ENCODE data around the gene MYH15.
"Not testable (repeated sequence)": the region's sequence is repeated elsewhere in the genome, so short reads cannot be mapped to it uniquely, and the experiment has no call there.

The MYH15 gene

GRCh38 chr3:108380128-108380795 is 130.1 kb downstream of the MYH15 start:
- DNase-seq = no peak

DNA sequence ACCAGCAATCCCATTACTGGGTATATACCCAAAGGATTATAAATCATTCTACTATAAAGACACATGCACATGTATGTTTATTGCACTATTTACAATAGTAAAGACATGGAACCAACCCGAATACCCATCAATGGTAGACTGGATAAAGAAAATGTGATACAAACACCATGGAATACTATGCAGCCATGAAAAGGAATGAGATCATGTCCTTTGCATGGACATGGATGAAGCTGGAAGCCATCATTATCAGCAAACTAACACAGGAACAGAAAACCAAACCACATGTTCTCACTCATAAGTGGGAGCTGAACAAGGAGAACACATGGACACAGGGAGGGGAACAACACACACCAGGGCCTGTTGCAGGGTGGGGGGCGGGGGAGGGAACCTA is 131.4 kb downstream of the MYH15 start:
- DNase-seq = not testable (repeated sequence)

DNA sequence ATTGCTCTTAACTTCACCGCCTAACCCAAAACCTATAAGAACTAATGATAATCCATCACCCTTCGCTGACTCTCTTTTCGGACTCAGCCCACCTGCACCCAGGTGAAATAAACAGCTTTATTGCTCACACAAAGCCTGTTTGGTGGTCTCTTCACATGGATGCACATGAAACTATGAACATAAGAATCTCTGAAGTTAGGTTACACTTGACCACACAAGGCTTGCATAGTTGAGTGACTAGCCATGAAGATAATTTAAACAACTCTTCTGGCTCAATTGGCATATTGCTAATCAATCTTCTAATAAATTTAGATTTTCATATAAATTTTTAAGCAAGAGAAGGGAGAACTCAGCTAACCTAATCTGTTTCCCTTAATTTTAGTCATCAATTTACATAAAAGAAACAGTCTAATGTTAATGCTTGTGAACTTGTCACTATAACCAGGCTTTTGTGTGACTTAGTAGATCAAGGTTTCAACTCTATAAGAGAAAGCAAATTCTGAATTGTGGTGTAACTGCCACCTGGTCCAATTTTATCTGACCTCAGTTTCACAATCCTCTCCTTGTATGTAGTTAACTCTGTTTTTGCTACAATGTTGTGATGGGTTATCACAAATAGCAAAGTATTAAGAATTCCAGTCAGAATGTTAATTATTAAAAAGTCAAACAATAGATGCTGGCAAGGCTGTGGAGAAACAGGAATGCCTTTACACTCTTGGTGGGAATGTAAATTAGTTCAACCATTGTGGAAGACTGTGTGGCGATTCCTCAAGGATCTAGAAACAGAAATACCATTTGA is 132.0 kb downstream of the MYH15 start:
- DNase-seq = no peak

DNA sequence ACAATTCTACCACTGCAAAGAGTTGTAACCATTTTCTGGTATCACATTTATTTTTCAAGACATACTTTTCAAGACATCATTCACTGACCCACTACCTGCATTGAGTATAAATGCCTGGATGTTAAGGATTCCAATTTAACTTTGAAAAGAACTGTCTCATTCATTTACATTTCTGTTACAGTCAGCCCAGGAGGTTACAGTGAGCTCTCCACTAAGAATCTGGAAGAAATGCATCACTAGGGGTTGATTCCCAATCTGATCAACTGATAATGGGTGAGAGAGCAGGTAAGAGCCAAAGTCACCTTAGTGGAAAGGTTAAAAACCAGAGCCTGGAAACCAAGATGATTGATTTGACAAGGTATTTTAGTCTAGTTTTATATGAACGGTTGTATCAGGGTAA is 133.0 kb downstream of the MYH15 start:
- no peak for DNase-seq

- DNase-seq = no peak
Observed at GRCh38 chr3:108376026-108376425, 134.4 kb downstream of the MYH15 start.

DNA sequence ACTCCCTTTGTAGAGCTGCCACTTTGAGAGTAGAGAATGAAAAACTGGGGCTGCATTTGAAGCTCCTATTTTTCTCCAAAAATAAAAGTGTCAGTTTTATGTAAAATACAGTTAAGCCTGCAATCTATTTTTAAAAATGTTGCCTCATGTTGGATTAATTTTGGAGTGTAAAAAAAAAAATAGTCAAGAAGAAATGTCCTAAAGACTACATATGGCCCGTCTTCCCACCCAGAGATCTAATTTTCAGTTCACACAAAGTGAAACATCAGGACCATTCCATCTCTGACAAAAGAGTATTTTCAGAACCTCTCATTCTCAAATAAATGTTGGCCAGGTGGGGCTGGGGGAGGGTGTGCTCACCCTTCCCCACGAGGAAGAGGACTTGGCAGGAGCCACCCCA is 151.4 kb downstream of the MYH15 start:
- DNase-seq = no peak

GRCh38 chr3:108357042-108357441 is 153.4 kb downstream of the MYH15 start:
- no peak for DNase-seq

DNA sequence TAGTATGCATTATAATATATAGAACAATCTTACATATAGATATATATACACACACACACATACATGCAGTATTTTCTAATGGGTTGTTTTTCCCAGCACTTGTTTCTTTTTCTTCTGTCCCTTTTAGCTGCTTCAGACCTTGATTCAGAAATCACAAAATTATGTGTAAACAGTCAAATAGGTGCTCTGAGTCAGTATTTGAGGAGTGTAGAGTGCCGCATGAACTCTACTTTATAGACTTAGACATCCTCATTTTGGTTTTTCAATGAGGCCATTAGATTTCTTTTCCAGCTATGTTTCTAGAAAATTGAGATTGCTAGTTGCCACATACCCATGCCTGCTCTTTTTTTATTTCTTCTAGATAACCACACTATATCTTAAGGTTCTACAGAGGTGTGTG is 155.8 kb downstream of the MYH15 start:
- DNase-seq = no peak

GRCh38 chr3:108352176-108352575 is 158.2 kb downstream of the MYH15 start:
- no peak for DNase-seq

- DNase-seq = no peak
Observed at GRCh38 chr3:108346301-108347227, 163.8 kb downstream of the MYH15 start.

DNA sequence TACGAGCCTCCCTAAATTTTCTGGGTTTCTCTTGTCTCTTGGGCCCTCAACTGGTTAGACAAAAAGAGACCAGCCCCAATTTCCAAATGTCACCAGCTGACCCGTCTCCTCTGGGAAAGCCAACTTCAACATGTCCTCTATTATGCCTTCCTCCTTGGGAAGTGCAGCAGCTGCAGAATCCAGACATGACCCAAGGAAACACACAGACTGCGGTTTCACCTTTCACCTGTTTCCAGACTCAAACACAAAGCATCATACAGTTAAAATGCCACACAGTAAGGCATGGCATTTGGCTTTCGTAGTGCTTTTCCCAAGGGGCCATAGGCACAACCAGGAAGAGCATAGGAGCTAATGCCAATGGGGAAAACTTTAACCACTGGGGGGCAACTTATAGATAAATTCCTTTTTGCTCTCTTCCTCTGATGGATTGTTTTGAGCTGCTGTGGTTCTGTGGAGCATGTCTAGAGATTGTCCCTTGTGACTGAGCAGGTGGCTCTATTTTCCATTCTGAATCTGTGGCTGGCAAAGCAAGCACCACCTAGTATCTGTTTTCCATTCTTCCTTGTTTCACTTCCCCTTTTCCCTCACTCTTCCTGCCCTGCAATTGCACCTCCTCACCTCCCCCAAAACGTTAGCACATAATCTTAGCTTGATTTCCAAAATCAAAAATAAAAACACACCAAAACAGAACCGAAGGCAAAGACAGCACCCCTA is 164.7 kb downstream of the MYH15 start:
- no peak for DNase-seq

- DNase-seq = no peak
Observed at GRCh38 chr3:108343491-108343890, 166.9 kb downstream of the MYH15 start.

- no peak for DNase-seq
Observed at GRCh38 chr3:108342837-108343486, 167.4 kb downstream of the MYH15 start.

GRCh38 chr3:108341911-108342310 is 168.5 kb downstream of the MYH15 start:
- no peak for DNase-seq

DNA sequence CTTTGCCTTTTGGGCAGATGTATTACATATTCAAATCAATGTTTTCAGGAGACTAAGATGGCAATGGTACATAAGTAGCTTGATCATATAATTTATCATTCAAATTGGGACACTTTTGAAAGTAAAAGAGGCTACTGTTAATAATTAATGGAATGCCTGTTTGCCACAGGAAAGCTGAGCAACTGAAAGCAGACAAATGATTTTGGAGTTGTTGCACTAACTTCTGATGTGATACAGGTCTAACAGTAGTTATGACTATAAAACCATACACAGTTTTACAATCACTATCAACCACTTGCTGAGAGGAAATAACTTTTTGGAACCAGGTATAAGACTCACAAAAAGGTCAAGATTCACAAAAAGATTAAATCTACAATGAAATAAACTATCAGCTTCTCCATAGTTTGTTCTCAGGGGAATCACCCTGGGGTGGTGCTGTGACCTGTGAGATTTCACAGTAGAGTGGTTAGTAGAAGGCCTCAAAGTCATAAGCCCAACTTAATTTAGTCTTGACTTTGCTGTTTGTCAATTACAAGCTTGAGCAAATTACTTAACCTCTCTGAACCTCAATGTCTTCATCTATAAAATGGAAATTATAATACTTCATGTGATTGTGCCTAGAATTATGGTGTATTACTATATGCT is 171.4 kb downstream of the MYH15 start:
- no peak for DNase-seq

GRCh38 chr3:108334701-108335100 is 175.7 kb downstream of the MYH15 start:
- no peak for DNase-seq

- DNase-seq = no peak
Observed at GRCh38 chr3:108333961-108334360, 176.4 kb downstream of the MYH15 start.

DNA sequence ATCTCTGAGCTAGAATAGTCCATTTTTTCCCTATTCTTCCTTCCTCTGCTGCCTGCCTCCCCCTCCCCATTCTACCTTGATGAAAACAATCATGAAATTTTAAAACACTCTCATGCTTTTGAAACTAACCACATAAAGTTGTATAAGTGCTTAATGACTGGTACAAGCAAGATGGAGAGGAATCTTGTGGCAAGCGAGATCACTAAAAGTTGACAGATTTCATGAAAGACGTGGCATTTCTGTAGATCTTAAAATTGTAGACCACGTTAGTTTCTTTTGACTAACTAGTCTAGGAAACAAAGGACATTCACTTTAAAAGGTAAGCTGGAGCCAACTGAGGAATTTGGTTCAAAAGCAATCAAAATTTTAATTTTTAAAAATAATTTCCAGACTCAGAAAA is 178.6 kb downstream of the MYH15 start:
- DNase-seq = no peak
